Measurements from ENCODE around the gene SCMH1.

DNA sequence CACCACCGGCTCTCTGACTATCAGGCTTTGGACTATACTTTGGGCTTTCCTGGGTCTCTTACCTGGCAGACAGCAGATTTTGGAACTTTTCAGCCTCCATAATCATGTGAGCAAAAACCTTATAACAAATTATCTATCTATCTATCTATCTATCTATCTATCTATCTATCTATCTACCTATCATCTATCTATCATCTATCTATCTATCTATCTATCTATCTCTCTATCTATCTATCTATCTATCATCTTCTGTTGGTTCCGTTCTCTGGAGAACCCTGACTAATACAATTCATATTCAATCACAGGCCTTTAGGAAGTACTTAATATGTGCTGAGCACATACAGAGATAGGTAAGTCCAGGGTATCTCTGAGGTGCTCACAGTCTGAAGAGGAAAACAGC lies 18.7 kb upstream of the SCMH1 start:
- TF ChIP-seq POLR2A (IDR thresholded peaks at IDR 0.05; ENCODE audit: low read length): no peak
- TF ChIP-seq GATA1 (IDR thresholded peaks at IDR 0.05; ENCODE audit: low read depth, low read length): no peak
